Hepatocyte (in vitro differentiated cells): ENCODE measurements around the gene QPRT.
"Not testable (repeated sequence)": the region's sequence is repeated elsewhere in the genome, so short reads cannot be mapped to it uniquely, and the experiment has no call there.

Experiments used
- EZH2 ChIP-seq: fragments of 200-600 bp; sonication (generic); IDR thresholded peaks from 2 replicates; pipeline ENCODE4 v1.6.1; 2016; ENCODE audit warnings: antibody characterized with exemption, mild to moderate bottlenecking, borderline replicate concordance
- EZH2phosphoT487 ChIP-seq: fragments of 200-600 bp; sonication (generic); IDR thresholded peaks from one replicate; pipeline ENCODE4 v1.6.1; 2018; ENCODE audit warnings: antibody characterized with exemption, mild to moderate bottlenecking, low read depth, moderate library complexity; ENCODE audit not compliant: unreplicated experiment, severe bottlenecking
- TF ChIP-seq, protein P1 (sequence below): fragments of 200-600 bp; sonication (generic); IDR thresholded peaks from 2 replicates; pipeline ENCODE4 v1.5.1; 2016; ENCODE audit warnings: antibody characterized with exemption, mild to moderate bottlenecking; ENCODE audit not compliant: poor library complexity

DNA sequence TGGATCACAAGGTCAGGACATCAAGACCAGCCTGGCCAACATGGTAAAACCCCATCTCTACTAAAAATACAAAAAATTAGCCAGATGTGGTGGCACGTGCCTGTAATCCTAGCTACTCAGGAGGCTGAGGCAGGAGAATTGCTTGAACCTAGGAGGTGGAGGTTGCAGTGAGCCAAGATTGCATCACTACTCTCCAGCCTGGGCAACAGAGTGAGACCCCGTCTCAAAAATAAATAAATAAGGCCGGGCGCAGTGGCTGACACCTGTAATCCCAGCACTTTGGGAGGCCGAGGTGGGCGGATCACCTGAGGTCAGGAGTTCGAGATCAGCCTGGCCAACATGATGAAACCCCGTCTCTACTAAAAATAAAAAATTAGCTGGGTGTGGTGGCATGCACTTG is 40.2 kb upstream of the QPRT start:
- TF ChIP-seq, protein P1, sequence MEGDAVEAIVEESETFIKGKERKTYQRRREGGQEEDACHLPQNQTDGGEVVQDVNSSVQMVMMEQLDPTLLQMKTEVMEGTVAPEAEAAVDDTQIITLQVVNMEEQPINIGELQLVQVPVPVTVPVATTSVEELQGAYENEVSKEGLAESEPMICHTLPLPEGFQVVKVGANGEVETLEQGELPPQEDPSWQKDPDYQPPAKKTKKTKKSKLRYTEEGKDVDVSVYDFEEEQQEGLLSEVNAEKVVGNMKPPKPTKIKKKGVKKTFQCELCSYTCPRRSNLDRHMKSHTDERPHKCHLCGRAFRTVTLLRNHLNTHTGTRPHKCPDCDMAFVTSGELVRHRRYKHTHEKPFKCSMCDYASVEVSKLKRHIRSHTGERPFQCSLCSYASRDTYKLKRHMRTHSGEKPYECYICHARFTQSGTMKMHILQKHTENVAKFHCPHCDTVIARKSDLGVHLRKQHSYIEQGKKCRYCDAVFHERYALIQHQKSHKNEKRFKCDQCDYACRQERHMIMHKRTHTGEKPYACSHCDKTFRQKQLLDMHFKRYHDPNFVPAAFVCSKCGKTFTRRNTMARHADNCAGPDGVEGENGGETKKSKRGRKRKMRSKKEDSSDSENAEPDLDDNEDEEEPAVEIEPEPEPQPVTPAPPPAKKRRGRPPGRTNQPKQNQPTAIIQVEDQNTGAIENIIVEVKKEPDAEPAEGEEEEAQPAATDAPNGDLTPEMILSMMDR = not testable (repeated sequence)
- TF ChIP-seq EZH2, EZH2phosphoT487: not testable (repeated sequence)
